GM12872 (cell line): Measurements from ENCODE around the gene POLDIP2.
A peak's percentile ranks its signal among the peaks of the same experiment; 100 is the strongest.

ENCODE experiments used
- TF ChIP-seq, protein P1 (sequence below): IDR thresholded peaks from 3 replicates; pipeline ENCODE4 v1.5.1; 2011; ENCODE audit warnings: low read depth, mild to moderate bottlenecking, low read length, moderate library complexity; ENCODE audit not compliant: insufficient read depth

POLDIP2 gene

DNA sequence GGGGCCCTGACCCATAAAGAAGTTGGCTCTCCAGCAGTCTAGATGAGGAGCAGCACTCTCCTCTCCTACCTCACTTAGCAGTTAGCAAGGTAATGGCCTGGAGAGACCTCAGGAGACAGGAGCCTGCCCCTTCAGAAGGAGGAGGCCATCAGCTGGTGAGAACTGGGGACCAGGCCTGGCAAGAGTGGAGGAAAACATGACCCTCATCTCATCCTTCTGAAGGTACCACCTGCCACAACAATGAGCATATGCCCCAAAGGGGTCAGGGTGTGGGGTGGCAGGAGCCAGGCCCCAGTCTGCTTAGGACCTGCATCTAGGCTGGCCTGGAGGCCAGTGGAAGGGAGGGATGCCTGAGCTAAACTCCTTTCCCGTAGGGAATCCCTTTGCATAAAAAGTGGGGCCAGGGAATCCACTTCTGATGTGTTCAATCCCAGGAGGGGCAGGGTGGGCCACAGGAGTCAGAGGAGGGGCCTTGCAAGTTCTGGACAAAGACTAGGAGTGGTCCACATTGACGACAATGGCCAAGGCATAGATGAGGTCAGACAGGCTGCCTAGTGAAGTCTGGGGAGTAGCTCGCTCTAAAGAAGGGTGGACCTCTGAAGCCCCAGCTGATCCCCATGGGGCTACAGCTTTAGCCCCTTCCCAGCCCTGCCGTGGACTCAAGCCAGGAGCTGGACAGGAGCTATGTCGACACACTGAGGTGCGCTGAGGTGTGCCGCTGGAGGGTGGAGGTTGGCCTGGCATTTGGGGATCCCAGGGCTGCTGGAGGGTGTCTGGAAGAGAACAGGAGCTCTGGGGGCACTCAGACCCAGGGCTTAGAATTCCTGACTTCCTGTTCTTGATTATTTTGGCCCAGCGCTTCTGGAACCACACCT lies 6.7 kb upstream of the POLDIP2 start:
- TF ChIP-seq, protein P1, sequence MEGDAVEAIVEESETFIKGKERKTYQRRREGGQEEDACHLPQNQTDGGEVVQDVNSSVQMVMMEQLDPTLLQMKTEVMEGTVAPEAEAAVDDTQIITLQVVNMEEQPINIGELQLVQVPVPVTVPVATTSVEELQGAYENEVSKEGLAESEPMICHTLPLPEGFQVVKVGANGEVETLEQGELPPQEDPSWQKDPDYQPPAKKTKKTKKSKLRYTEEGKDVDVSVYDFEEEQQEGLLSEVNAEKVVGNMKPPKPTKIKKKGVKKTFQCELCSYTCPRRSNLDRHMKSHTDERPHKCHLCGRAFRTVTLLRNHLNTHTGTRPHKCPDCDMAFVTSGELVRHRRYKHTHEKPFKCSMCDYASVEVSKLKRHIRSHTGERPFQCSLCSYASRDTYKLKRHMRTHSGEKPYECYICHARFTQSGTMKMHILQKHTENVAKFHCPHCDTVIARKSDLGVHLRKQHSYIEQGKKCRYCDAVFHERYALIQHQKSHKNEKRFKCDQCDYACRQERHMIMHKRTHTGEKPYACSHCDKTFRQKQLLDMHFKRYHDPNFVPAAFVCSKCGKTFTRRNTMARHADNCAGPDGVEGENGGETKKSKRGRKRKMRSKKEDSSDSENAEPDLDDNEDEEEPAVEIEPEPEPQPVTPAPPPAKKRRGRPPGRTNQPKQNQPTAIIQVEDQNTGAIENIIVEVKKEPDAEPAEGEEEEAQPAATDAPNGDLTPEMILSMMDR: no peak

GRCh38 chr17:28363186-28363585 lies 5.9 kb upstream of the POLDIP2 start:
- TF ChIP-seq, protein P1: no peak

- TF ChIP-seq, protein P1: no peak
Observed at GRCh38 chr17:28357901-28358197, 522 bp upstream of the POLDIP2 start.

DNA sequence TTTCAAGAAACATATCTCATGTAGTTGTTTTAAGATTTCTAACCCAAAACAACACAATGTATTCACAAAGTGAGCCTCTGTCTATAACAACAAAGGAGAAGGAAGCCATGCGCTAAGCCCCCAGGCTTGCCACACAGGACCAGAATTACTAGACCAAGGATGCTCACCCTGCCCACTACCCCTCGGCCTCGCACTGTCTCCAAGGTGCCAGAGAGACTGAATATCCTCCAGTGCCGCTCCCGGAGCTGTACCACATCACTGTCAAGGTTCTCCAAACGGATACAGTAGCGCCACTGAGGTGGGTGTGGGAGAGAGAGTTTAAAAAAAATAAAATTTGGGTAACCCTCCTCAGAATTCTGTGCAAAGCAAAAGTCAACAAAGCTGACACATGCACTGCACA lies 7.1 kb downstream of the POLDIP2 start:
- TF ChIP-seq, protein P1: no peak

- TF ChIP-seq, protein P1: no peak
Observed at GRCh38 chr17:28348979-28349378, 8.3 kb downstream of the POLDIP2 start.

DNA sequence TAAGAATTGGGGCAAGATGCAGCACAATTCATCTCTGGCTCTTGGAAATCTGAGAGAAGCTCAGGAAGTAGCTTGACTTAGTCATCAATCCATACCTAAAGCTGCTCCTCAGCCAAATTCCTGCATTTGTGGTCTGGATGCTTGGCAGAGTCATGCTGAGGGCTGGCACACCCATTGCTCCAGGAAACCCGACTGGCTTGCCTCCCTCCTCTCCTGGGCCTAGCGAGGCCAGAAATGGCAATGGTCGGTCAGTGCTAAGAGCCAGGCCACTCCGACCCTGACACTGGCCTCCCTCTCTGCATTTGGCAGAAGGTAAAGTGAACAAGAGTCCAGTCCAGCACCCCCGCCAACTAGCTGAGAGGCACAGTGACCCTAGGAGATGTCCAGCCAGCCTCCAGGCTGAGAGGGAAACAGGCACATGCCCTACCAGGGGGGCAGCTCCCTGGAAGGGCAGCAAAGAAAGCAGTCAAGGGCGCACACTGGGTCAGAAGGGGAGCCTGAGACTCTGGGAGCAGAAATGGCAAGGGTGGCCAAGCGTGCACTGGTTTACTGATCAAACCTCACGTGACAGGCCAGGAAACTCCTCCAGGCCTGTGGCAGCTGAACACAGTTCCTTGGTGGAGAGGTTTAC lies 10.0 kb downstream of the POLDIP2 start:
- TF ChIP-seq, protein P1: no peak

DNA sequence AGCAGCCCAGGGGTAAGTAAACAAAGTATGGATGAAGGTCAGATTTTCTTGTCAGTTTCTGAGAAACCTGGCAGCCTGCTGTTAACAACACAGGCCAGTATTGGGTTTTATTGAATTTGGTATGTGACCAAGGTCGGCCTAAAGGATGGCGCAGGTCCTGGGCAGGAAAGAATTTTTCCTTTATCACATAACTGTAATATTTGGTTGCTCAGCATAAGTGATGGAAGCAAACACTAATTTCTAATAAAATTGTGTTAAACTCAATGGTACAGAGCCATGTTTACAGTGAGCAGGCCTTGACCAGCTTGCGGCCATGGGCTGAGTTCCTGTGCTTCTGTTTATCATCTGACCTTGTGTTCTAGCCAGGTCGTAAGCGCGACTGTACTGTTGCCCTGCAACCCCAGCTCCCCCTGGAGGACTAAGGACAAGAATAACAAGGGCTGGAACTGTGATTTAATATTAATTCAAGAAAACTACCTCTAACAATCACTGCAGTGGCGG lies 10.5 kb downstream of the POLDIP2 start:
- TF ChIP-seq, protein P1: 0 out of 3 replicates have a peak, but pooled peaks have one; percentile 24
